Right renal pelvis (tissue), 4 donors: Measurements from ENCODE around the gene CDK5R1. TPM values are rescaled to one million over a fixed set of nuclear protein-coding genes. Genes with fewer than 3 reads are reported as not detected.
"Not testable (repeated sequence)": the region's sequence is repeated elsewhere in the genome, so short reads cannot be mapped to it uniquely, and the experiment has no call there.

Experiments used
- DNase-seq, 4 donors: peaks; one replicate each; pipeline ENCODE4 v3.0.0-alpha.2; 2013; ENCODE audit warnings: low read depth in 4 of 4, low spot score in 3 of 4, missing footprints in 1 of 4
- polyA plus RNA-seq, 4 donors: library from polyadenylated mRNA; unstranded; fragments of 120-200 nt; gene quantifications; one replicate each; pipeline ENCODE4 v1.2.1, GENCODE V29; 2013; ENCODE audit not compliant: insufficient read length in 4 of 4

CDK5R1 gene
- polyA plus RNA-seq: 1 to 10 TPM; 4.9 to 5.5 (median 4.9) TPM

DNA sequence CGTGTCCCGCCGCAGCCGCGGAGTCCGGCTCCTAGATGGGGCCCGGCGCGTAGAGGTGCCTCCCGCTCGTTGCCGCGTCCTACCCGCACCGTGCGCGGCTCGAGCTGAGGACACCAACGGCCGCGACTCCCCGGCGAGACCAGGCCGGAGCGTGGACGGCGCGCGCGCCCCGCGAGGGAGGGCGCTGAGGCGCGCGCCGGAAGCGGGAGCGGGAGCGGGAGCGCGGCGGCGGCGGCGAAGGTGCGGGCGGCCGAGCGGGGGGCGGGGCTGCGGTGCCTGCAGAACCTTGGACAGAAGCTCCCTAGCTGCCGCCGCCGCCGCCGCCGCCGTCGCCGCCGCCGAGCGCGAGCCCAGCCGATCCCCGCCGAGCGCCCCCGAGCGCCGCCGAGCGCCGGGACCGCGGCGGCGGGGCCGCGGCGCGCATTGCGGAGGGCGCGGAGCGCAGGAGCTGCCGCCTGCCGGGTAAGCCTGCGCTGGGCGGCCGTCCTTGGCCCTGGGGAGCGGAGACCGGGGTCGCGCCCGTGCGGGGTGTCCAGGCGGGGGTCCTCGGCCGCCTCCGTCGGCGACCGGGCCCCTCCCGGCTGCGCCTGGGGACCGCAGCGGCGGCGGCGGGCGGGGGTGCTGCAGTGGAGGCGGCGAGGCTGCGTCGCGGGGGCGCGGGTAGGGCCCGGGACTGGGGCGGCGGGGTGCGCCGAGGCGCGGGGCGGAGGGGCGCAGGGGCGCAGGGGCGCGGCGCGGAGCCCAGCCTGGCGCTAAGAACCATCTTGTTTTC lies at the start of gene CDK5R1:
Gene CDK5R1 (plus strand): TSS at position 293 of the 772 bp plus-strand sequence. CDS start 628 bp downstream, outside the sequence.
- peak in 2 of 4 donors; percentile 35 to 44 for DNase-seq

GRCh38 chr17:32440722-32441121 lies 46.1 kb upstream of the CDK5R1 start:
- DNase-seq: no peak

GRCh38 chr17:32441886-32442285 lies 44.9 kb upstream of the CDK5R1 start:
- DNase-seq: no peak

- peak in 1 of 4 donors; percentile 9 for DNase-seq
Observed at GRCh38 chr17:32443827-32444300, 42.9 kb upstream of the CDK5R1 start.

DNA sequence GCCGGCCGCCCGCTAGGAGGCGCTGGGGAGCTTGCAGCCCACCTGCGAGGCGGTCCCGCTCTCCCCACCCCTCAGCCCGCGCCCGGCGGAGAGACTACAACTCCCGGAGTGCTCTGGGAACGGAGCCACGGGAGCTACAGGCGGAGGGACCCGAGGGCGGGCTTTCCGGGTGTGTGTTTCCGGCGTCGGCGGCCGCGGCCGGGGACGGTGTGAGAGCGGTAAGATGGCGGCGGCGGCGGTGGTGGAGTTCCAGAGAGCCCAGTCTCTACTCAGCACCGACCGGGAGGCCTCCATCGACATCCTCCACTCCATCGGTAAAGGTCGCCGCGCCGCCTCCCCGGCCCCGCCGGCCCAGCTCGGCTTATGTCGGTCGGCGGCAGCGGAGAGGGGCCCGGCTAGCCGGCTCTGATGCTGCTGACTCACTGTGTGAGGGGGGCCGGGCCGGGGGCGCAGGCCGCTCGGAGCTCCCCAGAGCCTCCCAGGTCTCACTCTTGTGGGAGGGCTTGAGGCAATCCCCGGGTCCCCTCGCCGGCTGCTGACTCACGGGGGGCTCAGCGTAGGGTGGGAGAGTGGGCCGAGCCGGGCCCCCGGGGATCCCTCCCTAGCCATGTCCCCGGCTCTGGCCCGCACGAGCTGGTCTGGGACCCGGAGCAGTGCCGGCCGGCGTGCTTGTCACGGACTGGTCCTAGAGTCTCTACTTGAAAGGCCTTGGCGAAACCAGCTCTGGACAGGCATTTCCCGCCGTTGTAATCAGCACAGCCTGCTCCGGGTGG lies 42.3 kb upstream of the CDK5R1 start, which contains the start of gene PSMD11:
Gene PSMD11 (plus strand): TSS at position 210 of the 773 bp plus-strand sequence. CDS start 14 bp downstream, at position 224.
- peak; percentile 91 to 96 (median 95) for DNase-seq

DNA sequence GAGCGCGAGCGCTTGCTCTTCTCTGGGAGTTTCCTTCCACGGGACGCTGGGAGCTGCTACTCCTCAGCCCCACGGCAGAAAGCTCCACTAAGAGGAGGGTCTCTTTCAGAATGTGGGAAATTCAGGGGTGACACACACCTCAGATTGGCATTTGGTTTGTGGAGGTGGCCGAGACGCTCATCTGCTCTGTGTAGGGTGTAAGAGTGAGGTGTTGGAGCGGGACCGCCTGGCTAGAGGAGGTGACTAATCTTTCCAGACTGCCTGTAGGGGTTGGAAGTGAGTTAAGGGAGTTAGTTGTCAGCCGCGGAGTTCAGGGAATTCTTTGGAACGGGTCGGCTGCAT lies 41.7 kb upstream of the CDK5R1 start:
- DNase-seq: peak in 2 of 4 donors; percentile 3 to 20

- DNase-seq: no peak
Observed at GRCh38 chr17:32445497-32445896, 41.3 kb upstream of the CDK5R1 start.

DNA sequence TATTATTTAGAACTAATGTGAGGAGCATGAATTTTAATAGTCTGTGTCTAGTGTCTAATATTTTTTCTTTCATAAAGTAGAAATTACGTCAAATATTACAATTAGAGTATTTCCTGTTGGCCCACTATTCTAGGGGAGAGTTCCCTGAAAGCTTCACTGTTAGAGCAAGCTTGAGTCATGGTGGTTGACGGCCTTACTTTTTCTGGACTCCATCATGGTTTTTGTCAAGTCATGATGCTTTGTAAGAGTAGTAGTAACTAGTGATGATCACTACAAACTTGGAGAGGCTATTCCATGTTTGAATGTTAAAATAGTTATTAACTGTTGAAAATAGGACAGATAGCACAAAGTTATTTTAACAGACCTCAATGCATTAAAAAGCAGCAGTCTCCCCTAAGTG lies 40.8 kb upstream of the CDK5R1 start:
- no peak for DNase-seq

DNA sequence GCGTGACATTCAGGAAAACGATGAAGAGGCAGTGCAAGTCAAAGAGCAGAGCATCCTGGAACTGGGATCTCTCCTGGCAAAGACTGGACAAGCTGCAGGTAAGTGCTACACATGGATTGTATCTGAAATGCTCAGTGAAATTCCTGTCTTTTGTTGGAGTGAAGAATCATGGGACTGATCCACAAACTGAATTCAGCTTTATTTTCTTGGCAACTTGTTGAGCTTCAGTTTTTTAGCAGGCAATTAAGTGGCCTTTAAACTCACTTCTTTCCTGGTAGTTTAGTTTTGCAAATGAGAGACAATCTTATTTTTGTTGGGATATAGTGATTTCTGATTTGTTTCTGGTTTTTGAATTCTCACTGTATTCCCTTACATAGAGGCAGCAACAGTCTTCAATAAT lies 39.8 kb upstream of the CDK5R1 start:
- no peak for DNase-seq

GRCh38 chr17:32449963-32450362 lies 36.8 kb upstream of the CDK5R1 start:
- no peak for DNase-seq

DNA sequence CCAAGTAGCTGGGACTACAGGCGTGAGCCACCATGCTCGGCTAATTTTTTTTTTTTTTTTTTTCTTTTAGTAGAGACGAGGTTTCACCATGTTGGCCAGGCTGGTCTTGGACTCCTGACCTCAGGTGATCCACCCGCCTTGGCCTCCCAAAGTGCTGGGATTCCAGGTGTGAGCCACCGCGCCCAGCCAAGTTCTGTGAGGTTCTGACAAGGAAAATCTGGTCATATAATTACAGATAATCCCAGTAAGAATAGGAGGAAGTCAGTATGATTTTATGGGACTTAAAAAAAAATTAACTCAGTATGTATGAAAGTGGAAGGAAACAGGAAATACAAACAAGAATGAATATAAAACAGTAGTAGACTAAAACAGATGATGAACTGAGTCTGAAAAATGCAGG lies 36.4 kb upstream of the CDK5R1 start:
- not testable (repeated sequence) for DNase-seq

- DNase-seq: no peak
Observed at GRCh38 chr17:32451879-32452278, 34.9 kb upstream of the CDK5R1 start.

GRCh38 chr17:32452281-32452680 lies 34.5 kb upstream of the CDK5R1 start:
- DNase-seq: no peak

DNA sequence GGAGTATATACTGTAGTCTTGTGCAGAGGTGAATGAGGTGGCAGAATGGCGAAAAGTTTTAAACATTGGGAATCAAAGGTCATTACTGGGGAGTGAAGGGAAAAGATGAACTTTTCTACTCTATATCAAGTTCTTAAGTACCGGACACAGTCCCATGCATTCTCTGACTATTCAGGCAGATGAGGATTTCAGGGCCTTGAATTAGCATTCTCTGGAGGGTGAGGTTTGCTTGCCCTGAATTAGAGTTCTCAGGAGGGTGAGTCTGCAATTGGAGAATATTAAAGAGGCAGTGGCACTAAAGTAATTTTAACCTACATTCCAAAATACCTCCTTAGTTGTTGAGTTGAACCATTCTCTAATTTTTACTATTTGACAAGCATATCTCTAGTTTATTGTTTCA lies 33.4 kb upstream of the CDK5R1 start:
- DNase-seq: no peak

- no peak for DNase-seq
Observed at GRCh38 chr17:32458371-32458770, 28.4 kb upstream of the CDK5R1 start.

DNA sequence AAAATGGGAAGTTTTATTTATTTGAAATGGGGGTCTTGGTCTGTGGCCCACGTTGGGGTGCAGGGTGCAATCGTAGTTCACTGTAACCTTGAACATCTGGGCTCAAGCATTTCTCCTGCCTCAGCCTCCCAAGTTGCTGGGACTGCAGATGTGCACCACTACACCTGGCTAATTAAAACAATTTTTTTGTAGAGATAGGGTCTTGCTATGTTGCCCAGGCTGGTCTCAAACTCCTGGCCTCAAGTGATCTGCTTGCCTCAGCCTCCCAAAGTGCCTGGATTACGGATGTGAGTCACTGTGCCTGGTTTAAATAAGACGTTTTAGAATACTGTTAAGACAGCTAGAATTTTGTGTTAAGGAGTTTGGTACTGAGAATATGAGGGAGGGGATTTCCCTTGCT lies 26.7 kb upstream of the CDK5R1 start:
- no peak for DNase-seq

- no peak for DNase-seq
Observed at GRCh38 chr17:32461498-32461852, 25.3 kb upstream of the CDK5R1 start.

- DNase-seq: peak in 1 of 4 donors; percentile 28
Observed at GRCh38 chr17:32461853-32462617, 24.8 kb upstream of the CDK5R1 start.

GRCh38 chr17:32463304-32463703 lies 23.5 kb upstream of the CDK5R1 start:
- DNase-seq: no peak

GRCh38 chr17:32464374-32464773 lies 22.4 kb upstream of the CDK5R1 start:
- DNase-seq: no peak

DNA sequence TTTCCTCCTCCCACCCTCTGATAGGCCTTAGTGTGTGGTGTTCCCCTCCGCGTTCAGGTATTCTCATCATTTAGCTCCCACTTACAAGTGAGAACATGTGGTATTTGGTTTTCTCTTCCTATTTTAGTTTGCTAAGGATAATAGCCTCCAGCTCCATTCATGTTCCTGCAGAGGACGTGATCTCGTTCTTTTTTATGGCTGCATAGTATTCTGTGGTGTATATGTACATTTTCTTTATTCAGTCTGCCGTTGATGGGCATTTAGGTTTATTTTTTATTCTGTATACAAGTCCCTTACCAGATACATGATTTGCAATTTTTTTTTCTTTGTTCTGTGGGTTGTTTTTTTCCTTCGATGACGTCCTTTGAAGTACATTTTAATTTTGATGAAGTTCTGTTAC lies 18.8 kb upstream of the CDK5R1 start:
- no peak for DNase-seq
